K562 (cell line): ENCODE measurements around the gene RBP3. TPM values are rescaled to one million over a fixed set of nuclear protein-coding genes. Genes with fewer than 3 reads are reported as not detected.
A peak's percentile ranks its signal among the peaks of the same experiment; 100 is the strongest.

Source experiments
- CGGBP1 ChIP-seq: fragments of 250-450 bp; sonication (Bioruptor Pico); IDR thresholded peaks from 2 replicates; pipeline ENCODE4 v1.9.0; 2021; ENCODE audit warnings: mild to moderate bottlenecking
- CHD1 ChIP-seq: fragments of 200-600 bp; sonication (generic); IDR thresholded peaks from one replicate; pipeline ENCODE4 v1.6.1; 2012; ENCODE audit warnings: mild to moderate bottlenecking, moderate library complexity, low read length, inconsistent platforms
- CXXC5 ChIP-seq: fragments of 250-450 bp; sonication (Bioruptor Pico); IDR thresholded peaks from 2 replicates; pipeline ENCODE4 v1.8.0; 2022; ENCODE audit warnings: inconsistent platforms, mild to moderate bottlenecking, moderate library complexity
- DACH1 ChIP-seq: fragments of 450-650 bp; IDR thresholded peaks from 2 replicates; pipeline ENCODE4 v1.6.1; 2018; ENCODE audit not compliant: partially characterized antibody
- E2F8 ChIP-seq: fragments of 450-650 bp; IDR thresholded peaks from 2 replicates; pipeline ENCODE4 v1.7.1; 2018; ENCODE audit warnings: mild to moderate bottlenecking, low read depth; ENCODE audit not compliant: partially characterized antibody
- GMEB1 ChIP-seq: fragments of 250-450 bp; sonication (Bioruptor Pico); IDR thresholded peaks from 2 replicates; pipeline ENCODE4 v1.4.0; 2020; ENCODE audit warnings: mild to moderate bottlenecking
- GTF2E2 ChIP-seq: fragments of 200-800 bp; sonication (Bioruptor generic); IDR thresholded peaks from 2 replicates; pipeline ENCODE4 v1.6.1; 2016; ENCODE audit warnings: missing genetic modification characterization, missing compliant biosample characterization
- MCM5 ChIP-seq: fragments of 450-650 bp; IDR thresholded peaks from 2 replicates; pipeline ENCODE4 v1.6.1; 2016; ENCODE audit warnings: low read depth
- MTA2 ChIP-seq: fragments of 450-650 bp; IDR thresholded peaks from 2 replicates; pipeline ENCODE4 v1.6.1; 2016; ENCODE audit warnings: low read depth
- NFXL1 ChIP-seq: fragments of 450-650 bp; formaldehyde crosslinking; IDR thresholded peaks from 2 replicates; pipeline ENCODE4 v1.4.0; 2021; ENCODE audit warnings: mild to moderate bottlenecking
- NR1H2 ChIP-seq: sonication (generic); formaldehyde crosslinking; IDR thresholded peaks from 2 replicates; pipeline ENCODE4 v1.4.0; 2020; ENCODE audit warnings: mild to moderate bottlenecking, missing genetic modification reagents
- PHF20 ChIP-seq: fragments of 450-650 bp; IDR thresholded peaks from 2 replicates; pipeline ENCODE4 v1.6.1; 2018; ENCODE audit not compliant: partially characterized antibody
- PTTG1 ChIP-seq: fragments of 450-650 bp; IDR thresholded peaks from 2 replicates; pipeline ENCODE4 v1.6.1; 2016; ENCODE audit warnings: low read depth, mild to moderate bottlenecking, missing genetic modification characterization, missing compliant biosample characterization
- RREB1 ChIP-seq: fragments of 250-450 bp; sonication (Bioruptor Pico); IDR thresholded peaks from 2 replicates; pipeline ENCODE4 v1.4.0; 2020
- SMARCE1 ChIP-seq: fragments of 450-650 bp; IDR thresholded peaks from 2 replicates; pipeline ENCODE4 v1.7.1; 2016; ENCODE audit warnings: mild to moderate bottlenecking
- SREBF1 ChIP-seq: fragments of 150-350 bp; IDR thresholded peaks from 2 replicates; pipeline ENCODE4 v1.6.1; 2014; ENCODE audit warnings: antibody characterized with exemption, low read depth, low read length, borderline replicate concordance
- USF2 ChIP-seq: sonication (generic); formaldehyde crosslinking; IDR thresholded peaks from 2 replicates; pipeline ENCODE4 v1.5.0; 2020; ENCODE audit warnings: missing genetic modification reagents
- ZNF354B ChIP-seq: fragments of 250-450 bp; sonication (Bioruptor Pico); IDR thresholded peaks from 2 replicates; pipeline ENCODE4 v1.4.0; 2020
- polyA plus RNA-seq, 8 experiments: library from polyadenylated mRNA; depleted of rRNA in 4 of 8; stranded (reverse) in 5 of 8; unstranded in 3 of 8; fragments of >200 nt; fragmentation: Nextera tagmentation in 2 of 8; fragmentation: Illumina TruSeq in 1 of 8; extraction: Ambion mirVana in 2 of 8; extraction: Trizol in 1 of 8; gene quantifications; 2 replicates each; pipeline versions ENCODE4 v1.2.1 to v1.2.3, GENCODE V29; 2011 to 2014; ENCODE audit warnings: inconsistent platforms in 1 of 8, missing spikeins in 1 of 8
- total RNA-seq, 7 experiments: library from RNA; depleted of rRNA in 6 of 7; stranded (reverse); fragments of >200 nt in 6 of 7; fragmentation: Illumina TruSeq in 2 of 7; extraction: Trizol in 2 of 7; gene quantifications; 2 replicates each; pipeline versions ENCODE4 v1.2.1 to v1.2.3, GENCODE V29; 2011 to 2021; ENCODE audit warnings: low replicate concordance in 1 of 7

The RBP3 gene
- total and polyA plus RNA-seq, 9 of the 15 experiments (the other 6 are each of a cell fraction or from before 2014, with no cell fraction given): not detected

- peak; percentile 63 for TF ChIP-seq SMARCE1
- no peak for TF ChIP-seq USF2
- TF ChIP-seq E2F8: no peak
- no peak for TF ChIP-seq PTTG1 (tag)
- TF ChIP-seq CHD1: no peak
- no peak for TF ChIP-seq CGGBP1 (CRISPR knock-in tag)
- no peak for TF ChIP-seq NR1H2 (CRISPR knock-in tag)
- no peak for TF ChIP-seq SREBF1
- no peak; the same call in 1 of the 2 replicates for TF ChIP-seq RREB1 (CRISPR knock-in tag)
- TF ChIP-seq NFXL1 (CRISPR knock-in tag): no peak
- TF ChIP-seq MTA2: peak; percentile 84
- peak; percentile 90 for TF ChIP-seq CXXC5
- TF ChIP-seq GTF2E2 (tag): no peak
- TF ChIP-seq MCM5: no peak
- TF ChIP-seq GMEB1: no peak
- no peak for TF ChIP-seq PHF20
- TF ChIP-seq DACH1: peak; percentile 50
- TF ChIP-seq ZNF354B (CRISPR knock-in tag): no peak
These were observed 25.7 kb upstream of the RBP3 start, which contains the start of gene GDF2 (continued) for GRCh38 chr10:47322300-47323061.
